GM18867 (cell line): ENCODE measurements around the gene CENPM.

Experiments used
- ATAC-seq: cut with Tn5 transposase; IDR thresholded peaks from one replicate; pipeline ENCODE4 v1.9.1; 2021; ENCODE audit warnings: mild to moderate bottlenecking, moderate library complexity; ENCODE audit not compliant: unreplicated experiment

The CENPM gene

GRCh38 chr22:41933411-41934177 is 13.4 kb downstream of the CENPM start:
- no peak for ATAC-seq

GRCh38 chr22:41932353-41932752 is 14.6 kb downstream of the CENPM start:
- no peak for ATAC-seq

GRCh38 chr22:41931701-41932269 is 15.2 kb downstream of the CENPM start:
- ATAC-seq = no peak

GRCh38 chr22:41929418-41929810 is 17.5 kb downstream of the CENPM start:
- ATAC-seq = no peak

GRCh38 chr22:41928593-41929417 is 18.1 kb downstream of the CENPM start:
- ATAC-seq = no peak

GRCh38 chr22:41927813-41928212 is 19.1 kb downstream of the CENPM start:
- no peak for ATAC-seq

GRCh38 chr22:41925783-41926460 is 21.0 kb downstream of the CENPM start:
- ATAC-seq = peak; percentile 47

- no peak for ATAC-seq
Observed at GRCh38 chr22:41923595-41924276, 23.2 kb downstream of the CENPM start.

- no peak for ATAC-seq
Observed at GRCh38 chr22:41922940-41923594, 23.9 kb downstream of the CENPM start.

GRCh38 chr22:41922328-41922727 is 24.6 kb downstream of the CENPM start:
- no peak for ATAC-seq

- peak; percentile 19 for ATAC-seq
Observed at GRCh38 chr22:41920271-41920976, 26.5 kb downstream of the CENPM start.

- ATAC-seq = peak; percentile 46
Observed at GRCh38 chr22:41919357-41920224, 27.4 kb downstream of the CENPM start.

GRCh38 chr22:41917903-41918791 is 28.8 kb downstream of the CENPM start:
- no peak for ATAC-seq

GRCh38 chr22:41917375-41917902 is 29.5 kb downstream of the CENPM start:
- no peak for ATAC-seq

- ATAC-seq = no peak
Observed at GRCh38 chr22:41916745-41917358, 30.1 kb downstream of the CENPM start.

- ATAC-seq = no peak
Observed at GRCh38 chr22:41915786-41916493, 31.0 kb downstream of the CENPM start.
